RWPE2 (cell line): ENCODE measurements around the gene FAM227A.

Experiments used
- ATAC-seq: fragments of 200-7000 bp; cut with Tn5 transposase; 3 replicates; pipeline ENCODE4 v1.9.1; 2021; ENCODE audit warnings: low read depth
- DNase-seq: peaks from one replicate; pipeline ENCODE4 v3.0.0-alpha.2; 2020; ENCODE audit warnings: low spot score
- H3K27ac ChIP-seq: fragments of 450-650 bp; 2 replicates; pipeline ENCODE4 v1.5.1; 2017; ENCODE audit warnings: mild to moderate bottlenecking; ENCODE audit not compliant: poor library complexity, severe bottlenecking
- H3K27me3 ChIP-seq: fragments of 250-450 bp; sonication (Bioruptor Pico); 2 replicates; pipeline ENCODE4 v1.5.1; 2021; ENCODE audit warnings: mild to moderate bottlenecking, moderate library complexity; ENCODE audit not compliant: insufficient read depth, poor library complexity, severe bottlenecking
- H3K36me3 ChIP-seq: fragments of 250-450 bp; sonication (Bioruptor Pico); 2 replicates; pipeline ENCODE4 v1.5.1; 2020; ENCODE audit warnings: low read depth, mild to moderate bottlenecking, moderate library complexity
- H3K4me1 ChIP-seq: fragments of 250-450 bp; sonication (Bioruptor Pico); 2 replicates; pipeline ENCODE4 v1.5.1; 2021; ENCODE audit warnings: mild to moderate bottlenecking, moderate library complexity; ENCODE audit not compliant: insufficient read depth, poor library complexity, severe bottlenecking
- H3K4me3 ChIP-seq: fragments of 250-450 bp; sonication (Bioruptor Pico); 2 replicates; pipeline ENCODE4 v1.5.1; 2021; ENCODE audit warnings: mild to moderate bottlenecking, moderate library complexity; ENCODE audit not compliant: severe bottlenecking
- H3K9me3 ChIP-seq: fragments of 250-450 bp; sonication (Bioruptor Pico); 2 replicates; pipeline ENCODE4 v1.5.1; 2021; ENCODE audit warnings: mild to moderate bottlenecking, moderate library complexity; ENCODE audit not compliant: severe bottlenecking
- TF ChIP-seq, protein P1 (sequence below): fragments of 450-650 bp; IDR thresholded peaks from one replicate; pipeline ENCODE4 v1.5.1; 2017; ENCODE audit warnings: mild to moderate bottlenecking, moderate library complexity; ENCODE audit not compliant: poor library complexity, severe bottlenecking

Gene FAM227A

DNA sequence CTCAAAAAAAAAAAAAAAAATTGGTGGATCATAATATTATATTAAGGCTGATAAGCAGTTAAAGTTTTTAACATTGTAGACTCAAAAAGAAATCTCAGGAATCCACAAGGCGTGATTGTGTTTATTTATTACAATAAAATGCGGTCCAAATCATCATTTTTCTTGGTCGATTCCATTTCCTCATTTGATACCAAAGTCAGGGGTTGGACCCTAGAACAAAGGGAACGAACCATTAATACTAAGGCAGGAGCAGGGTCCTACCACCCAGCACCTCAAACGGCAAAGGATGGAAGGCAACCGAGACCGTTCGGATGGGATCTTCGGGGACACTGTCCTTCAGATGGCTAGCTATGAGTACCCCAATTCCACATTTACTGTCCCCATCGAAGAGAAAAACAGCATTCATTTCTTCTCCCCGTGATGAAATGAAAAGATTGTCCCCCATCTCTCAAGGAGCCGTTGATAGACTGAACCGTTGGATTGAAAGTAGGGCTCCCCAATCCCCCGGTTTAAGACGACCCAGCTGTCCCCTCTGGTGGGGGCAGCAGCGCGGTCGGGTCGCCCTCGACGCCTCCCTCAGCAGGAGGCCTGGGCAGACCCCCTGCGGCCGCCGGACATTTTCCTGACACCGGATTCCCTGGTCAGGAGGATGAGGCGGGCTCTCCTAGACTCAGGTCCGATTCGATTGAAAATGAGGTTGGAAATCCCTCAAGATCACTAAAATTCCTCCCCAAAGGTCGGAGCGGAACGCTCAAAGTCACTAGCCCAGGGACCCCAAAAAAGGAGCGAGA, 86.8 kb downstream of the FAM227A start:
- H3K27ac ChIP-seq = no peak overlapping the region

GRCh38 chr22:38567531-38568285, 88.5 kb downstream of the FAM227A start:
- no peak for ATAC-seq

More for the DNA sequence above, 86.8 kb downstream of the FAM227A start:
- Histone ChIP-seq H3K4me1 (peaks cover 10% of the 10 kb centered on the region), H3K36me3 (no peaks in the 10 kb centered on the region), H3K4me3 (peak overlapping the region; percentile 42), H3K9me3 (no peaks in the 10 kb centered on the region), H3K27me3 (no peaks in the 10 kb centered on the region)
- ATAC-seq = no peak
- TF ChIP-seq, protein P1, sequence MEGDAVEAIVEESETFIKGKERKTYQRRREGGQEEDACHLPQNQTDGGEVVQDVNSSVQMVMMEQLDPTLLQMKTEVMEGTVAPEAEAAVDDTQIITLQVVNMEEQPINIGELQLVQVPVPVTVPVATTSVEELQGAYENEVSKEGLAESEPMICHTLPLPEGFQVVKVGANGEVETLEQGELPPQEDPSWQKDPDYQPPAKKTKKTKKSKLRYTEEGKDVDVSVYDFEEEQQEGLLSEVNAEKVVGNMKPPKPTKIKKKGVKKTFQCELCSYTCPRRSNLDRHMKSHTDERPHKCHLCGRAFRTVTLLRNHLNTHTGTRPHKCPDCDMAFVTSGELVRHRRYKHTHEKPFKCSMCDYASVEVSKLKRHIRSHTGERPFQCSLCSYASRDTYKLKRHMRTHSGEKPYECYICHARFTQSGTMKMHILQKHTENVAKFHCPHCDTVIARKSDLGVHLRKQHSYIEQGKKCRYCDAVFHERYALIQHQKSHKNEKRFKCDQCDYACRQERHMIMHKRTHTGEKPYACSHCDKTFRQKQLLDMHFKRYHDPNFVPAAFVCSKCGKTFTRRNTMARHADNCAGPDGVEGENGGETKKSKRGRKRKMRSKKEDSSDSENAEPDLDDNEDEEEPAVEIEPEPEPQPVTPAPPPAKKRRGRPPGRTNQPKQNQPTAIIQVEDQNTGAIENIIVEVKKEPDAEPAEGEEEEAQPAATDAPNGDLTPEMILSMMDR = no peak
- no peak for DNase-seq

GRCh38 chr22:38566726-38567504, 89.3 kb downstream of the FAM227A start:
- Histone ChIP-seq H3K9me3 (no peaks in the 10 kb centered on the region), H3K27me3 (no peaks in the 10 kb centered on the region), H3K27ac (no peak overlapping the region), H3K4me3 (no peak overlapping the region), H3K36me3 (no peaks in the 10 kb centered on the region), H3K4me1 (peaks cover 10% of the 10 kb centered on the region)
- TF ChIP-seq, protein P1 = no peak
- no peak for ATAC-seq
- no peak for DNase-seq

More at GRCh38 chr22:38567531-38568285, 88.5 kb downstream of the FAM227A start:
- Histone ChIP-seq H3K9me3 (no peaks in the 10 kb centered on the region), H3K4me1 (peaks cover 10% of the 10 kb centered on the region), H3K4me3 (no peak overlapping the region), H3K27me3 (no peaks in the 10 kb centered on the region), H3K36me3 (no peaks in the 10 kb centered on the region), H3K27ac (no peak overlapping the region)
- DNase-seq = no peak
- TF ChIP-seq, protein P1 = no peak

- no peak overlapping the region for H3K27ac ChIP-seq
- no peak for DNase-seq
- no peaks in the 10 kb centered on the region for H3K4me1 ChIP-seq
- TF ChIP-seq, protein P1 = no peak
- H3K36me3 ChIP-seq = no peaks in the 10 kb centered on the region
- no peak for ATAC-seq
- no peaks in the 10 kb centered on the region for H3K9me3 ChIP-seq
- no peaks in the 10 kb centered on the region for H3K27me3 ChIP-seq
- H3K4me3 ChIP-seq = no peak overlapping the region
Observed at GRCh38 chr22:38565441-38565840, 90.8 kb downstream of the FAM227A start.
